Psoas muscle (tissue), 8 donors: ENCODE measurements around the gene OSBPL3. TPM values are rescaled to one million over a fixed set of nuclear protein-coding genes. Genes with fewer than 3 reads are reported as not detected.
A peak's percentile ranks its signal among the peaks of the same experiment; 100 is the strongest.

Experiments
- ATAC-seq, 4 donors: fragments of 200-7000 bp; cut with Tn5 transposase; one replicate each; pipeline ENCODE4 v1.9.1; 2020; ENCODE audit warnings: moderate library complexity in 3 of 4, mild to moderate bottlenecking in 2 of 4
- DNase-seq, 2 donors: peaks; one replicate each; pipeline ENCODE4 v3.0.0-alpha.2; 2020
- H3K27ac ChIP-seq: fragments of 200-600 bp; one replicate; pipeline ENCODE4 v1.8.0; 2022
- H3K27me3 ChIP-seq, 3 donors: fragments of 200-600 bp in 1 of 3; one replicate each; pipeline versions ENCODE4 v1.6.1 to v1.8.0; 2013 to 2022; ENCODE audit warnings: low read length in 2 of 3, mild to moderate bottlenecking in 2 of 3, moderate library complexity in 1 of 3; ENCODE audit not compliant: insufficient read depth in 3 of 3
- H3K36me3 ChIP-seq, 2 donors: fragments of 200-600 bp in 1 of 2; one replicate each; pipeline versions ENCODE4 v1.6.1 to v1.8.0; 2013 to 2022; ENCODE audit warnings: low read depth in 1 of 2, mild to moderate bottlenecking in 1 of 2, moderate library complexity in 1 of 2; ENCODE audit not compliant: insufficient read depth in 1 of 2
- H3K4me1 ChIP-seq: fragments of 200-600 bp; one replicate; pipeline ENCODE4 v1.8.0; 2022
- H3K4me3 ChIP-seq: fragments of 200-600 bp; one replicate; pipeline ENCODE4 v1.8.0; 2022; ENCODE audit warnings: mild to moderate bottlenecking
- H3K9me3 ChIP-seq: fragments of 200-600 bp; one replicate; pipeline ENCODE4 v1.8.0; 2022
- WGBS, 3 donors: extraction: QIAGEN DNeasy Blood & Tissue Kit; methylation state at CpG; one replicate each; pipeline versions ENCODE4 v1.1.6 to v1.1.7; 2013; 5-methylcytosine and 5-hydroxymethylcytosine counted together
- intact Hi-C, 2 donors: fragments of 100-400 bp; cut with DNase I; formaldehyde crosslinking; loops; one replicate each; pipeline versions ENCODE4 v1.11.0 to v1.14.2; 2022
- polyA plus RNA-seq, 3 donors: library from polyadenylated mRNA; stranded (reverse); fragments of 200-250 nt; gene quantifications; one replicate each; pipeline ENCODE4 v1.2.3, GENCODE V29; 2013
- total RNA-seq, 4 donors: library from RNA; stranded (reverse); fragmentation: NEBNext Ultra II Directional in 2 of 4; extraction: Animal tissue kit (Norgen Biotek cat#: 25700) in 2 of 4; gene quantifications; one replicate each; pipeline versions ENCODE4 v1.2.1 to v1.2.4, GENCODE V29; 2021 to 2023
- TF ChIP-seq, protein P1 (sequence below): fragments of 200-600 bp; IDR thresholded peaks from one replicate; pipeline ENCODE4 v1.8.0; 2022; ENCODE audit warnings: antibody characterized with exemption
- donor health status: healthy with polysubstance abuse.
- donor health status: DM: no; HTN: no; CAD: no; lungs with moderate emphysema.
- donor health status: Bipolar disorder and iron deficiency.
- donor health status: healthy.
- donor health status: DM: yes; HTN: yes; CAD: no.
- donor health status: DM: no; HTN: no; CAD: no.
- donor health status: DM: no; HTN: no; CAD: no.
- donor health status: DM: yes; HTN: yes; CAD: no.

The OSBPL3 gene
- total and polyA plus RNA-seq, 7 donors: 1.9 to 8.7 (median 4.2) TPM

DNA sequence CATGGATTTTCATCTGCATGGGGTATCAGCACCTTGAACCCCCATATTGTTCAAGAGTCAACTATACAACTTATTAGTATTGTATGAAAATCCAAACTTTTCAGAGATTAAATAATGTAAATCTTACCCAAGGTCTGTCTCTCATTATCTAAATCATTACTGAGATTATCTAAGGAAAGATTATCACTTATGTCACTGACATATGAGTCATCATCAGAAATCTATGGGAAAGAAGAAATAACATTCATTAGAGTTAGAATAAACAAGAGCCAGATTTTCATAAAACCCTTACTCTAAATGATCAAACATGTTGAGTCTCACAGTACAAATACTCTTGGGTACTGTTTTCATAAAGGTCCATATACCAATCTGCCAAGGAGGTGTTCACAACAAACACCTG is 139.4 kb downstream of the OSBPL3 start:
- intact Hi-C loops: no loop called here
- no peaks in the 10 kb centered on the region for H3K36me3 ChIP-seq
- H3K9me3 ChIP-seq: no peaks in the 10 kb centered on the region
- no peaks in the 10 kb centered on the region for H3K27me3 ChIP-seq
- H3K4me1 ChIP-seq: no peaks in the 10 kb centered on the region
- H3K27ac ChIP-seq: no peak overlapping the region
- H3K4me3 ChIP-seq: no peak overlapping the region
- DNase-seq (no peak), ATAC-seq (no peak)
- TF ChIP-seq, protein P1, sequence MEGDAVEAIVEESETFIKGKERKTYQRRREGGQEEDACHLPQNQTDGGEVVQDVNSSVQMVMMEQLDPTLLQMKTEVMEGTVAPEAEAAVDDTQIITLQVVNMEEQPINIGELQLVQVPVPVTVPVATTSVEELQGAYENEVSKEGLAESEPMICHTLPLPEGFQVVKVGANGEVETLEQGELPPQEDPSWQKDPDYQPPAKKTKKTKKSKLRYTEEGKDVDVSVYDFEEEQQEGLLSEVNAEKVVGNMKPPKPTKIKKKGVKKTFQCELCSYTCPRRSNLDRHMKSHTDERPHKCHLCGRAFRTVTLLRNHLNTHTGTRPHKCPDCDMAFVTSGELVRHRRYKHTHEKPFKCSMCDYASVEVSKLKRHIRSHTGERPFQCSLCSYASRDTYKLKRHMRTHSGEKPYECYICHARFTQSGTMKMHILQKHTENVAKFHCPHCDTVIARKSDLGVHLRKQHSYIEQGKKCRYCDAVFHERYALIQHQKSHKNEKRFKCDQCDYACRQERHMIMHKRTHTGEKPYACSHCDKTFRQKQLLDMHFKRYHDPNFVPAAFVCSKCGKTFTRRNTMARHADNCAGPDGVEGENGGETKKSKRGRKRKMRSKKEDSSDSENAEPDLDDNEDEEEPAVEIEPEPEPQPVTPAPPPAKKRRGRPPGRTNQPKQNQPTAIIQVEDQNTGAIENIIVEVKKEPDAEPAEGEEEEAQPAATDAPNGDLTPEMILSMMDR: no peak

DNA sequence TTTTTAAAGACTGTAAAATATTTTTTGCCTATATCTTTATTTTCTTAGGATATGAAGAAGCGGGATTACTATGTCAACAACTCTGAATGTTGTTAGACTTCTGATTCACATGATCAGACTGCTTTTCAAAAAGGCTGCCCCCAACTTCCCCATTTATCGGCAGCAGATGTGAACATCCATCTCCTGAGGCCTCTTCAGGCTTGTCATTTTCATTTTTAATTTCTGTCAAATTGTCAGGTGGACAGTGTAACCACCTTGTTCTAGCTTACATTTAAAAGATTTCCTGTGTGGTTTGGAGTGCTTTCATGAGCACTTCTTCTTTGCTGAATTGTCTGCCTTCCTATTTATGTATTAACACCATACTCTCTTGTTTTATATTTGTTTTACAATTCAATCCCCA is 143.9 kb downstream of the OSBPL3 start:
- Histone ChIP-seq H3K9me3 (no peaks in the 10 kb centered on the region), H3K36me3 (no peaks in the 10 kb centered on the region), H3K27me3 (no peaks in the 10 kb centered on the region), H3K4me1 (no peaks in the 10 kb centered on the region), H3K4me3 (no peak overlapping the region), H3K27ac (no peak overlapping the region)
- DNase-seq (no peak), ATAC-seq (no peak)
- TF ChIP-seq, protein P1: no peak
- 92 to 96% (median 94%) methylated on average over 2 of the region's 2 CpGs for WGBS, 3 donors
- intact Hi-C loops: no loop called here

DNA sequence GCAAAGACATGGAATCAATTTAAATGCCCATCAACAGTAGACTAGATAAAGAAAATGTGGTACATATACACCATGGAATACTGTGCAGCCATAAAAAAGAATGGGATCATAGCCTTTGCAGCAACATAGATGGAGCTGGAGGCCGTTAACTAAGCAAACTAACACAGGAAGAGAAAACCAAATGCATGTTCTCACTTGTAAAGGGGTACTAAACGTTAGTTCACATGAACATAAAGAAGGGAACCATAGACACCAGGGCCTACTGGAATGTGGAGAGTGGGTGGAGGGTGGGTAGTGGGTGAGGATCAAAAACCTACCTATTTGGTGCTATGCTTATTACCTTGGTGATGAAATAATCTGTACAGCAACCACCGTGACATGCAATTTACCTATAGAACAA is 144.3 kb downstream of the OSBPL3 start:
- 88 to 91% (median 89%) methylated on average over 3 of the region's 3 CpGs for WGBS, 3 donors
- Histone ChIP-seq H3K4me3 (no peak overlapping the region), H3K27me3 (no peaks in the 10 kb centered on the region), H3K36me3 (no peaks in the 10 kb centered on the region), H3K4me1 (no peaks in the 10 kb centered on the region), H3K9me3 (no peaks in the 10 kb centered on the region), H3K27ac (no peak overlapping the region)
- ATAC-seq: no peak
- TF ChIP-seq, protein P1: no peak
- intact Hi-C loops: no loop called here
- DNase-seq: no peak

DNA sequence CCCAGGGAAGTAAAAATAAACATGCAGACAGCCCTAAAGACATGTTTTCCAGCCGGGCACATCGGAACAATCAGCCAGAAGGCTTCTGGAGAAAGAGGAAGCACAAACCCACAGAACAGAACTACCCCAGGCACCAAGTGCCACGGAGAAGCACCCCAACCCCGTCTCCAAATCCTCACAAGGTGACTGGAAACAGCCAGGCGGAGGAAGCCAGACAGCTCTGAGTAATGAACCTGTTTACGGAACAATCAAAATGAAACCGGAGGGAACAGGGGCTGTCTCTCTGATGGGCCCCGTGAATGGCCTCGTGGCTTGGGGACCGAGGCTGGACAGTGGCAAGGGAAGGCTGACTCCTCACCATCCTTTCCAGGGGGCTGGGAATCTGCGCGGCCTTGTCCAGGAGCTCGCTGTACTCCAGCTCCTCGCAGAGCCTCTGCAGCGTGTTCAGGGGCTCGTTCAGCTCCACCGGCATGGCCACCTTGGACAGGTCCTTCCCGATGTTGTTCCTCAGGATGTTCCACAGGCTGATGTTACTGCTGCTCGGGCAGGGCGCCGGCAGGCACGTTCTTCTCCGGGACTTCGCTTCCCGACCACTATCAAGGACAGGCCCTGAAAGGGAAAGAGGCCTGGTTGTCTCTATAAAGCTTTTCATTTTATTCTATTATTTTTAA is 145.7 kb downstream of the OSBPL3 start:
- Histone ChIP-seq H3K9me3 (no peaks in the 10 kb centered on the region), H3K36me3 (no peaks in the 10 kb centered on the region), H3K27me3 (no peaks in the 10 kb centered on the region), H3K4me3 (no peak overlapping the region), H3K4me1 (peaks cover 8% of the 10 kb centered on the region), H3K27ac (peak overlapping the region; percentile 36)
- TF ChIP-seq, protein P1: no peak
- intact Hi-C loops: no loop called here
- DNase-seq (peak in 1 of 2 donors; percentile 52), ATAC-seq (no peak)
- WGBS, 3 donors: 81 to 85% (median 83%) methylated on average over 24 to 25 of the region's 25 CpGs

DNA sequence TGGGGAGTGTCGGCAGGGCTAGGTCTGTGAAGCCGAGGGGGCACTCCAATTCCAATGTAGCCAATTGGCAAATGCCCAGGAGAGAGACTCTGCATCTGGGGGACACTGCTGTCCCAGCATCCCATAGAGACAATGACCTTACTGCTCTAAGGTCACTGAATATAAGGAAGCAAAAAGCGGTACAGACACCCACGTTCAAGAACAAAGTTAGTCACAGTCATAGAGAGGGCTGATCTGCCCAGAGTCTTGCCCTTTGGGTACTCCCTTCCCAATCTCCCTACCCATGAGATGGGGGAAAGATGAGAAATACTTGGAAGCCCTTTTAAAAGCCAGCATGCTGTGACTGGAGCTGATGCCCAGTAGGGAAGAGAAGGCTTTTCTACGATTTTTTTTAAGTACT is 146.4 kb downstream of the OSBPL3 start:
- 66 to 71% (median 68%) methylated on average over 5 of the region's 5 CpGs for WGBS, 3 donors
- no peak for ATAC-seq
- Histone ChIP-seq H3K27ac (peak overlapping the region; percentile 36), H3K27me3 (no peaks in the 10 kb centered on the region), H3K4me1 (peaks cover 15% of the 10 kb centered on the region), H3K36me3 (no peaks in the 10 kb centered on the region), H3K4me3 (no peak overlapping the region), H3K9me3 (no peaks in the 10 kb centered on the region)
- TF ChIP-seq, protein P1: no peak
- no peak for DNase-seq
- intact Hi-C loops: no loop called here
